ENCODE measurements around the gene RTKN. TPM values are rescaled to one million over a fixed set of nuclear protein-coding genes. Genes with fewer than 3 reads are reported as not detected.
"Not testable (repeated sequence)": the region's sequence is repeated elsewhere in the genome, so short reads cannot be mapped to it uniquely, and the experiment has no call there.

The RTKN gene
- total RNA-seq, 1 donor from 2014 or later, result 6.7 TPM

- no peak for DNase-seq
These were observed 4.7 kb downstream of the RTKN start for GRCh38 chr2:74436848-74437695.

GRCh38 chr2:74436111-74436805 lies 5.5 kb downstream of the RTKN start:
- DNase-seq, result no peak

- DNase-seq, result no peak
These were observed 11.2 kb downstream of the RTKN start for GRCh38 chr2:74430502-74430901.

- DNase-seq, result no peak
These were observed 12.0 kb downstream of the RTKN start for GRCh38 chr2:74429487-74430451.

GRCh38 chr2:74428675-74429074 lies 13.1 kb downstream of the RTKN start:
- no peak for DNase-seq

GRCh38 chr2:74427551-74427950 lies 14.2 kb downstream of the RTKN start:
- no peak for DNase-seq

GRCh38 chr2:74426181-74426758 lies 15.5 kb downstream of the RTKN start:
- DNase-seq, result no peak

GRCh38 chr2:74425523-74425922 lies 16.2 kb downstream of the RTKN start:
- no peak for DNase-seq

GRCh38 chr2:74424995-74425406 lies 16.7 kb downstream of the RTKN start:
- no peak for DNase-seq

- DNase-seq, result no peak
These were observed 17.4 kb downstream of the RTKN start for GRCh38 chr2:74424139-74424992.

GRCh38 chr2:74423231-74424095 lies 18.3 kb downstream of the RTKN start:
- no peak for DNase-seq

GRCh38 chr2:74421221-74421870 lies 20.4 kb downstream of the RTKN start, which contains the start of the genes C2orf81 and WDR54:
TSS of gene C2orf81 (minus strand) at chr2:74421619. CDS start at chr2:74421560, 59 bp downstream.
TSS of gene WDR54 (plus strand) at chr2:74421730. CDS start at chr2:74422154, 424 bp downstream.
- peak; percentile 82 for DNase-seq

- DNase-seq, result not testable (repeated sequence)
These were observed 21.2 kb downstream of the RTKN start for GRCh38 chr2:74420443-74421103.

- DNase-seq, result no peak
These were observed 21.7 kb downstream of the RTKN start for GRCh38 chr2:74420006-74420405.

- no peak for DNase-seq
These were observed 22.4 kb downstream of the RTKN start for GRCh38 chr2:74419345-74419744.

GRCh38 chr2:74418312-74418711 lies 23.4 kb downstream of the RTKN start:
- no peak for DNase-seq

GRCh38 chr2:74417763-74418162 lies 24.0 kb downstream of the RTKN start:
- DNase-seq, result no peak

- DNase-seq, result no peak
These were observed 24.5 kb downstream of the RTKN start for GRCh38 chr2:74417197-74417596.

GRCh38 chr2:74416778-74417177 lies 25.0 kb downstream of the RTKN start:
- no peak for DNase-seq
